NCI-H526 (cell line): ENCODE measurements around the gene GPR37L1.
"Not testable (repeated sequence)": the region's sequence is repeated elsewhere in the genome, so short reads cannot be mapped to it uniquely, and the experiment has no call there.

Source experiments
- DNase-seq, 2 experiments: peaks; one replicate each; lab custom pipeline; 2025; lab: John Stamatoyannopoulos, UW

The GPR37L1 gene

GRCh38 chr1:202154766-202155477 is 32.2 kb downstream of the GPR37L1 start:
- peak; percentile 51 to 78 for DNase-seq

- no peak for DNase-seq
Observed at GRCh38 chr1:202155478-202156021, 32.8 kb downstream of the GPR37L1 start.

GRCh38 chr1:202156590-202156989 is 33.9 kb downstream of the GPR37L1 start:
- DNase-seq, result no peak

- DNase-seq, result no peak
Observed at GRCh38 chr1:202157945-202158344, 35.2 kb downstream of the GPR37L1 start.

GRCh38 chr1:202158810-202159533 is 36.3 kb downstream of the GPR37L1 start:
- DNase-seq, result peak; percentile 91 to 93

GRCh38 chr1:202159534-202160371 is 37.0 kb downstream of the GPR37L1 start:
- no peak for DNase-seq

GRCh38 chr1:202160377-202160940 is 37.7 kb downstream of the GPR37L1 start, which contains the start of gene PTPN7:
TSS of gene PTPN7 (minus strand) at chr1:202160602. CDS start at chr1:202159402, 1,200 bp downstream.
- peak in 1 of 2 experiments; percentile 26 for DNase-seq

- DNase-seq, result no peak
Observed at GRCh38 chr1:202161151-202162046, 38.7 kb downstream of the GPR37L1 start.

- DNase-seq, result no peak
Observed at GRCh38 chr1:202162047-202162417, 39.3 kb downstream of the GPR37L1 start.

GRCh38 chr1:202162418-202163280 is 39.9 kb downstream of the GPR37L1 start:
- no peak for DNase-seq

GRCh38 chr1:202163281-202164270 is 40.9 kb downstream of the GPR37L1 start:
- no peak for DNase-seq

GRCh38 chr1:202164271-202165037 is 41.7 kb downstream of the GPR37L1 start:
- DNase-seq, result no peak

- no peak for DNase-seq
Observed at GRCh38 chr1:202165267-202165941, 42.7 kb downstream of the GPR37L1 start.

- no peak for DNase-seq
Observed at GRCh38 chr1:202165942-202166843, 43.5 kb downstream of the GPR37L1 start.

GRCh38 chr1:202167054-202167453 is 44.3 kb downstream of the GPR37L1 start:
- not testable (repeated sequence) for DNase-seq
